Lower lobe of right lung (tissue), 2 donors: ENCODE data around the gene ZNF483. TPM values are rescaled to one million over a fixed set of nuclear protein-coding genes. Genes with fewer than 3 reads are reported as not detected.

Experiments used
- ATAC-seq, 2 donors: fragments of 200-7000 bp; cut with Tn5 transposase; one replicate each; pipeline ENCODE4 v1.9.1; 2020 to 2022; ENCODE audit warnings: mild to moderate bottlenecking in 2 of 2, moderate library complexity in 2 of 2
- DNase-seq: peaks from one replicate; pipeline ENCODE4 v3.0.0-alpha.2; 2020
- H3K27ac ChIP-seq: fragments of 200-600 bp; one replicate; pipeline ENCODE4 v1.8.0; 2022
- H3K27me3 ChIP-seq: fragments of 200-600 bp; one replicate; pipeline ENCODE4 v1.8.0; 2022; ENCODE audit warnings: low read depth
- H3K36me3 ChIP-seq: fragments of 200-600 bp; one replicate; pipeline ENCODE4 v1.8.0; 2022; ENCODE audit warnings: mild to moderate bottlenecking
- H3K4me1 ChIP-seq: fragments of 200-600 bp; one replicate; pipeline ENCODE4 v1.8.0; 2022
- H3K4me3 ChIP-seq: fragments of 200-600 bp; one replicate; pipeline ENCODE4 v1.8.0; 2022; ENCODE audit warnings: mild to moderate bottlenecking
- H3K9me3 ChIP-seq: fragments of 200-600 bp; one replicate; pipeline ENCODE4 v1.8.0; 2022
- CTCF ChIP-seq: fragments of 200-600 bp; IDR thresholded peaks from one replicate; pipeline ENCODE4 v1.8.0; 2022; ENCODE audit warnings: antibody characterized with exemption, mild to moderate bottlenecking
- intact Hi-C: fragments of 100-400 bp; cut with DNase I; formaldehyde crosslinking; loops from one replicate; pipeline ENCODE4 v1.11.0; 2022
- total RNA-seq: library from RNA; stranded (reverse); fragmentation: NEBNext Ultra II Directional; extraction: Animal tissue kit (Norgen Biotek cat#: 25700); gene quantifications from one replicate; pipeline ENCODE4 v1.2.1, GENCODE V29; 2021
- donor health status: DM: no; HTN: yes; CAD: no; lungs with severe emphysema.

Gene ZNF483
- total RNA-seq, 1 donor from 2014 or later: 5.1 TPM

- intact Hi-C loops: no loop called here
- peaks cover 77% of the 10 kb centered on the region for H3K36me3 ChIP-seq
- no peaks in the 10 kb centered on the region for H3K9me3 ChIP-seq
- H3K4me1 ChIP-seq: no peaks in the 10 kb centered on the region
- H3K27ac ChIP-seq: no peak overlapping the region
- no peak for ATAC-seq
- DNase-seq: no peak
- TF ChIP-seq CTCF: no peak
- H3K4me3 ChIP-seq: no peak overlapping the region
- no peaks in the 10 kb centered on the region for H3K27me3 ChIP-seq
Measured at GRCh38 chr9:111586378-111586777, 61.4 kb downstream of the ZNF483 start.

- no peaks in the 10 kb centered on the region for H3K9me3 ChIP-seq
- H3K27ac ChIP-seq: no peak overlapping the region
- H3K36me3 ChIP-seq: peaks cover 76% of the 10 kb centered on the region
- ATAC-seq: no peak
- no peaks in the 10 kb centered on the region for H3K4me1 ChIP-seq
- DNase-seq: no peak
- H3K27me3 ChIP-seq: no peaks in the 10 kb centered on the region
- no peak for TF ChIP-seq CTCF
- intact Hi-C loops: no loop called here
- no peak overlapping the region for H3K4me3 ChIP-seq
Measured at GRCh38 chr9:111588846-111589245, 63.9 kb downstream of the ZNF483 start.

- H3K9me3 ChIP-seq: no peaks in the 10 kb centered on the region
- H3K27me3 ChIP-seq: no peaks in the 10 kb centered on the region
- H3K4me1 ChIP-seq: peaks cover 8% of the 10 kb centered on the region
- intact Hi-C loops: loop anchor here (5.0 kb wide), 1 partner anchor 176 kb away; no protein-coding TSS in a partner anchor
- peak overlapping the region; percentile 74 for H3K4me3 ChIP-seq
- peak overlapping the region; percentile 87 for H3K27ac ChIP-seq
- DNase-seq (peak; percentile 80), ATAC-seq (peak; percentile 62 to 64)
- peak; percentile 74 for TF ChIP-seq CTCF
- peaks cover 39% of the 10 kb centered on the region for H3K36me3 ChIP-seq
Measured at GRCh38 chr9:111597852-111598732, 73.1 kb downstream of the ZNF483 start.

GRCh38 chr9:111598733-111599091 lies 73.7 kb downstream of the ZNF483 start:
- Histone ChIP-seq H3K4me3 (peak overlapping the region; percentile 74), H3K27ac (peak overlapping the region; percentile 87), H3K36me3 (peaks cover 32% of the 10 kb centered on the region), H3K27me3 (no peaks in the 10 kb centered on the region), H3K9me3 (no peaks in the 10 kb centered on the region), H3K4me1 (peaks cover 8% of the 10 kb centered on the region)
- DNase-seq: peak; percentile 59
- peak; percentile 60 to 65 for ATAC-seq
- intact Hi-C loops: loop anchor here (5.0 kb wide), 1 partner anchor 176 kb away; no protein-coding TSS in a partner anchor
- no peak for TF ChIP-seq CTCF

GRCh38 chr9:111599092-111599954 lies 74.3 kb downstream of the ZNF483 start, which contains the start of gene PTGR1:
PTGR1 (minus strand) TSS chr9:111599647; CDS start chr9:111597422, 2,225 bp downstream.
- Histone ChIP-seq H3K4me3 (peak within 1 kb of the TSS; percentile 74), H3K27me3 (no peaks in the 10 kb centered on the region), H3K9me3 (no peaks in the 10 kb centered on the region), H3K4me1 (peaks cover 8% of the 10 kb centered on the region), H3K27ac (peak within 1 kb of the TSS; percentile 87), H3K36me3 (peaks cover 26% of the 10 kb centered on the region)
- ATAC-seq: peak; percentile 91 to 94
- peak; percentile 90 for DNase-seq
- TF ChIP-seq CTCF: no peak
- intact Hi-C loops: loop anchor here (5.0 kb wide), 1 partner anchor 177 kb away; no protein-coding TSS in a partner anchor
